Fibroblast of lung (primary cell): ENCODE results near the gene NEK7. TPM values are rescaled to one million over a fixed set of nuclear protein-coding genes. Genes with fewer than 3 reads are reported as not detected.

Experiments
- DNase-seq, 2 donors: peaks; one replicate each; pipeline versions ENCODE4 v3.0.0 to v3.0.0-alpha.2; 2010; ENCODE audit warnings: low read depth in 2 of 2
- H2AFZ ChIP-seq: 2 replicates; pipeline ENCODE4 v1.5.1; 2012; ENCODE audit warnings: low read length, control low read depth, inconsistent platforms
- H3K27ac ChIP-seq: 2 replicates; pipeline ENCODE4 v1.5.1; 2011; ENCODE audit warnings: low read length, control low read depth; ENCODE audit not compliant: insufficient read depth
- H3K27me3 ChIP-seq: 2 replicates; pipeline ENCODE4 v1.5.1; 2011; ENCODE audit warnings: mild to moderate bottlenecking, low read length; ENCODE audit not compliant: control insufficient read depth, insufficient read depth
- H3K36me3 ChIP-seq: 2 replicates; pipeline ENCODE4 v1.5.1; 2011; ENCODE audit warnings: low read length; ENCODE audit not compliant: control insufficient read depth, insufficient read depth
- H3K4me1 ChIP-seq: 2 replicates; pipeline ENCODE4 v1.5.1; 2011; ENCODE audit warnings: low read length; ENCODE audit not compliant: control insufficient read depth, insufficient read depth; ENCODE audit errors: extremely low read depth
- H3K4me2 ChIP-seq: 2 replicates; pipeline ENCODE4 v1.5.1; 2011; ENCODE audit warnings: low read length, control low read depth; ENCODE audit not compliant: insufficient read depth; ENCODE audit errors: extremely low read depth
- H3K4me3 ChIP-seq, 4 experiments: fragments of 200-600 bp in 1 of 4; sonication (generic) in 1 of 4; replicated peaks in 1 of 4; 2 replicates each; pipeline ENCODE4 v1.5.1; 2011 to 2016; ENCODE audit warnings: low read length in 4 of 4, low read depth in 3 of 4, mild to moderate bottlenecking in 3 of 4, control low read depth in 2 of 4, inconsistent platforms in 1 of 4, mixed read lengths in 1 of 4; ENCODE audit not compliant: insufficient read depth in 1 of 4; ENCODE audit errors: control extremely low read depth in 1 of 4
- H3K79me2 ChIP-seq: 2 replicates; pipeline ENCODE4 v1.5.1; 2012; ENCODE audit warnings: mild to moderate bottlenecking, low read length, inconsistent platforms; ENCODE audit not compliant: control insufficient read depth, insufficient read depth
- H3K9ac ChIP-seq: 2 replicates; pipeline ENCODE4 v1.5.1; 2011; ENCODE audit warnings: mild to moderate bottlenecking, low read length, control low read depth; ENCODE audit not compliant: insufficient read depth
- H3K9me3 ChIP-seq: 2 replicates; pipeline ENCODE4 v1.5.1; 2012; ENCODE audit warnings: low read depth, low read length; ENCODE audit not compliant: control insufficient read depth, insufficient read depth
- H4K20me1 ChIP-seq: 2 replicates; pipeline ENCODE4 v1.5.1; 2011; ENCODE audit warnings: low read length; ENCODE audit not compliant: control insufficient read depth, insufficient read depth; ENCODE audit errors: extremely low read depth
- EZH2 ChIP-seq: IDR thresholded peaks from 2 replicates; pipeline ENCODE4 v1.5.1; 2012; ENCODE audit warnings: low read length, control low read depth, mild to moderate bottlenecking; ENCODE audit errors: missing control alignments
- polyA plus RNA-seq, 2 donors: library from polyadenylated mRNA; depleted of rRNA in 1 of 2; stranded (reverse) in 1 of 2; unstranded in 1 of 2; fragments of >200 nt; gene quantifications; 2 replicates each; pipeline ENCODE4 v1.2.1, GENCODE V29; 2011 to 2012; ENCODE audit warnings: missing spikeins in 1 of 2
- total RNA-seq: library from RNA; depleted of rRNA; stranded (reverse); fragments of >200 nt; gene quantifications from 2 replicates; pipeline ENCODE4 v1.2.1, GENCODE V29; 2014
- TF ChIP-seq, protein P1 (sequence below), 2 donors: IDR thresholded peaks in 1 of 2; conservative IDR thresholded peaks in 1 of 2; 1 replicate in 1 of 2; 2 replicates in 1 of 2; pipeline ENCODE4 v1.5.1; 2011 to 2012; ENCODE audit warnings: low read length in 2 of 2, control low read depth in 1 of 2, inconsistent platforms in 1 of 2, low read depth in 1 of 2, mild to moderate bottlenecking in 1 of 2

The NEK7 gene
- total and polyA plus RNA-seq, 2 donors (not counting 1 experiment from before 2014, with no cell fraction given) = 90.5 to 207 TPM

DNA sequence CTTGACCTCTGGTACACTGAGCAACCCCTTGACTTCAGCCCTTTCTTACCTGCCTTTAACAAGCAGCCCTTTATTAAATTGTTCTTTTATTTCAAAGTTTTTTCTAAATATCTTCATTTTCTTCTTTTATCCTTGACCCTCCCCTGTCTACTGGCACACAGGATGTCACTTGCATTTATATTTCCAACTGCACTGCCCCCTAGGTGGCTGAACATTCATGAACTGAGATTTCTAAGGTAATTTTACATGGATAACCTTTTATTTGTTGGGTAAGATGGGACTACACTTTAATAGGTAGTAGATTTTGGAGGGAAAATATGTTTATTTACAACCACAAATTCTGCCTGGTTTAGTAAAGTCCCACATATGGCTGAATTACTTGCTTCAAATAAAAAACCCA lies 193.7 kb downstream of the NEK7 start:
- Histone ChIP-seq H3K36me3 (no peaks in the 10 kb centered on the region), H3K4me2 (no peak overlapping the region), H3K9ac (no peak overlapping the region), H2AFZ (no peak overlapping the region), H3K4me3 (no peak overlapping the region), H3K27ac (no peak overlapping the region), H3K79me2 (no peaks in the 10 kb centered on the region), H3K4me1 (no peaks in the 10 kb centered on the region), H3K9me3 (no peaks in the 10 kb centered on the region), H4K20me1 (no peaks in the 10 kb centered on the region), H3K27me3 (no peaks in the 10 kb centered on the region)
- no peak for TF ChIP-seq EZH2
- TF ChIP-seq, protein P1, sequence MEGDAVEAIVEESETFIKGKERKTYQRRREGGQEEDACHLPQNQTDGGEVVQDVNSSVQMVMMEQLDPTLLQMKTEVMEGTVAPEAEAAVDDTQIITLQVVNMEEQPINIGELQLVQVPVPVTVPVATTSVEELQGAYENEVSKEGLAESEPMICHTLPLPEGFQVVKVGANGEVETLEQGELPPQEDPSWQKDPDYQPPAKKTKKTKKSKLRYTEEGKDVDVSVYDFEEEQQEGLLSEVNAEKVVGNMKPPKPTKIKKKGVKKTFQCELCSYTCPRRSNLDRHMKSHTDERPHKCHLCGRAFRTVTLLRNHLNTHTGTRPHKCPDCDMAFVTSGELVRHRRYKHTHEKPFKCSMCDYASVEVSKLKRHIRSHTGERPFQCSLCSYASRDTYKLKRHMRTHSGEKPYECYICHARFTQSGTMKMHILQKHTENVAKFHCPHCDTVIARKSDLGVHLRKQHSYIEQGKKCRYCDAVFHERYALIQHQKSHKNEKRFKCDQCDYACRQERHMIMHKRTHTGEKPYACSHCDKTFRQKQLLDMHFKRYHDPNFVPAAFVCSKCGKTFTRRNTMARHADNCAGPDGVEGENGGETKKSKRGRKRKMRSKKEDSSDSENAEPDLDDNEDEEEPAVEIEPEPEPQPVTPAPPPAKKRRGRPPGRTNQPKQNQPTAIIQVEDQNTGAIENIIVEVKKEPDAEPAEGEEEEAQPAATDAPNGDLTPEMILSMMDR (conservative IDR thresholded peaks at IDR 0.05 in 1 of 2, IDR thresholded peaks at IDR 0.05 in 1 of 2; ENCODE audit: low read depth in 1 of 2, low read length in 2 of 2) = no peak
- DNase-seq = no peak

DNA sequence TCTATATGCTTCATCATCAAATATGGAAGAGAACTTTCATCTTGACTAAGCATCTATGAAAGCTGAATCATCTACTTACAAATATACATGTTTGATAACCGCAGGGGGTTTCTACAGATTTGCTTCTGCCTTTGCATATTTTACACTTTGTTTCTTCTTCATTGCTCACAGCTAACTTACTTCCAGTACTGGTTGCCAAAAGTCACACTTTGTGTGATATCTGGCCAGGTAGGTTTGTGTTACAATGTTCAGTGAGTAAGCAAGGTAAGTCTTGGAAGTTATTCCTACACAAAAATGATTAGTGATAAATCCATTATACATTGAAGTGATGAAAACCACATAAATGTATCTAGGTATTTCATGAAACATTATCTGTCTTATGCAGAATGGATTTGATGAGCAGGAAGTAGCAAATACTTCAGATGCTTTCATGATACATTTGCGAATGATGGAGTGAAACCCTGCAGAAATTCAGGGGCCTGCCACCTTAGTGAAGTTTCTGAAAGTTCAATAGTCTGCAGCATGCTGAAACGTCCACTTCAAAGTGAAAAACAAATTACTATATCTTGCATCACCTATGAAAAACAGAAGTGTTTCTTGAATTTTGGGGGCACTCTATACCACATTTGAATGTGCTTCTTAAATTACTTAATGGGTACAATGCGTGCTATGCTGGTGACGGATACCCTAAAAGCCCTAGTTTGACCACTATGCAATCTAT lies 196.3 kb downstream of the NEK7 start:
- no peaks in the 10 kb centered on the region for H4K20me1 ChIP-seq
- H3K4me1 ChIP-seq = no peaks in the 10 kb centered on the region
- no peaks in the 10 kb centered on the region for H3K79me2 ChIP-seq
- no peak overlapping the region for H3K4me3 ChIP-seq
- no peak overlapping the region for H3K27ac ChIP-seq
- no peaks in the 10 kb centered on the region for H3K9me3 ChIP-seq
- no peaks in the 10 kb centered on the region for H3K36me3 ChIP-seq
- H3K4me2 ChIP-seq = no peak overlapping the region
- DNase-seq = no peak
- H3K27me3 ChIP-seq = no peaks in the 10 kb centered on the region
- no peak for TF ChIP-seq EZH2
- H3K9ac ChIP-seq = no peak overlapping the region
- no peak overlapping the region for H2AFZ ChIP-seq

DNA sequence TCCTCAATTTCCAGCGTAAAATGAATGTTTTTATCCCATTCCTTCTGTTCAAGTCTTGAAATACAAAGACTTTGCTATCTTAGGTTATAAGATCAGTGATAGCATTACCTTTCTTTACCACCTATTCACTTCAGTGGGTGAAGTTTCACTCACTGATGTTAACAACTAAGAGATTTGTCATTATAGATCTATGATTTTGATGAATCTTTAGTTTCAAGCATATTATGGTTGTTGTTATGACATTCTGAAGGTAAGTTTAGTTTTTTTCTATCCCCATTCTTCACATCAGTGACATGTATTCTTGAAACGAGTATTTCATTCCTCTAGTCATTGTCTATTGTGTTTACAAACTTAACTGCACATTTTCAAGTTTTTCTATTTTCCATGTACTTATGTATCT lies 201.1 kb downstream of the NEK7 start:
- Histone ChIP-seq H3K4me2 (no peak overlapping the region), H3K36me3 (no peaks in the 10 kb centered on the region), H3K4me3 (no peak overlapping the region), H3K27ac (no peak overlapping the region), H2AFZ (no peak overlapping the region), H4K20me1 (no peaks in the 10 kb centered on the region), H3K9me3 (no peaks in the 10 kb centered on the region), H3K4me1 (no peaks in the 10 kb centered on the region), H3K79me2 (no peaks in the 10 kb centered on the region), H3K27me3 (no peaks in the 10 kb centered on the region), H3K9ac (no peak overlapping the region)
- no peak for TF ChIP-seq EZH2
- TF ChIP-seq, protein P1 (conservative IDR thresholded peaks at IDR 0.05 in 1 of 2, IDR thresholded peaks at IDR 0.05 in 1 of 2; ENCODE audit: low read depth in 1 of 2, low read length in 2 of 2) = no peak
- DNase-seq = no peak
